D721Med (cell line): ENCODE results near the gene S100A11.

Source experiments
- DNase-seq: peaks from one replicate; pipeline ENCODE4 v3.0.0; 2011; ENCODE audit warnings: low spot score; ENCODE audit not compliant: insufficient read length
- FAIRE-seq: peaks from 2 replicates; lab custom pipeline; 2011; peaks lifted over from hg19 to GRCh38; lab: Jason Lieb, UNC
- TF ChIP-seq, protein P1 (sequence below): IDR thresholded peaks from 2 replicates; pipeline ENCODE4 v1.5.1; 2012; ENCODE audit warnings: mild to moderate bottlenecking, control low read depth; ENCODE audit not compliant: insufficient read depth; ENCODE audit errors: missing control alignments

Gene S100A11

DNA sequence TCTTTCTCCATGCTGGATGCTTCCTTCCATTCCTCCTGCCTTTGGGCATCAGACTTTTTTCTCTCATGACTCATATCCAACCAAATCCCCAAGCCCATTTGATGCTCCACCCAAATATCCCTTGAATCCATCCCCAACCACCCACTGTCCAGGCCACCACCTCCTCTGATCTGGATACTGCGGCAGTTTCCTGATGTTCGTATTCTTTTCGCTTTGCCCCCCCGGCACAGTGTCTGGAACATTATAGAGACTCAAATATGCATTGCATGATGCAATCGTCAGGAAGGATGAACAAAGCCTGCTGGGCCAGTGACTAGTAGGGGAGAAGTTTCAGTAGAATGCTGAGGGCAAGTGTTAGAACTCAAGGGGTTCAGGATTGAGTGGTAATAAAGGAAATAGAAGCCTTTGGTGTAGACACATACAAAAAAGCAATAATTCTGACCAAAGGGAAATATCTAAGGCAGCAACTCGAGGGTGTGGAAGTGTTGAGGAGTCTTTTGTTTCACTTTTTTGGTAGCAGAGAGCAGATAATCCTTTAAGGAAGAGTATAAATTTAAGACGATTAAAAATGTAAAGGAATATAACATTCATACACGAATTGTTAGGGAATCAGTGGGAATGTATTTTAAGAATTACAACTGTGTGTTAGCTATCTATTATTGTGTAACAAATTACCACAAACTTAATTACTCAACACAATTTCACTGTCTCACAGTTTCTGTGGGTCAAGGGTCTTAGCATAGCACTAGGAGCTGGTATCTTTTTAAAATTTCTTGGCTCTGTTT is 7.5 kb downstream of the S100A11 start:
- TF ChIP-seq, protein P1, sequence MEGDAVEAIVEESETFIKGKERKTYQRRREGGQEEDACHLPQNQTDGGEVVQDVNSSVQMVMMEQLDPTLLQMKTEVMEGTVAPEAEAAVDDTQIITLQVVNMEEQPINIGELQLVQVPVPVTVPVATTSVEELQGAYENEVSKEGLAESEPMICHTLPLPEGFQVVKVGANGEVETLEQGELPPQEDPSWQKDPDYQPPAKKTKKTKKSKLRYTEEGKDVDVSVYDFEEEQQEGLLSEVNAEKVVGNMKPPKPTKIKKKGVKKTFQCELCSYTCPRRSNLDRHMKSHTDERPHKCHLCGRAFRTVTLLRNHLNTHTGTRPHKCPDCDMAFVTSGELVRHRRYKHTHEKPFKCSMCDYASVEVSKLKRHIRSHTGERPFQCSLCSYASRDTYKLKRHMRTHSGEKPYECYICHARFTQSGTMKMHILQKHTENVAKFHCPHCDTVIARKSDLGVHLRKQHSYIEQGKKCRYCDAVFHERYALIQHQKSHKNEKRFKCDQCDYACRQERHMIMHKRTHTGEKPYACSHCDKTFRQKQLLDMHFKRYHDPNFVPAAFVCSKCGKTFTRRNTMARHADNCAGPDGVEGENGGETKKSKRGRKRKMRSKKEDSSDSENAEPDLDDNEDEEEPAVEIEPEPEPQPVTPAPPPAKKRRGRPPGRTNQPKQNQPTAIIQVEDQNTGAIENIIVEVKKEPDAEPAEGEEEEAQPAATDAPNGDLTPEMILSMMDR = no peak
- DNase-seq (no peak), FAIRE-seq (no peak)

GRCh38 chr1:152026895-152027294 is 9.9 kb downstream of the S100A11 start:
- FAIRE-seq (no peak), DNase-seq (no peak)
- TF ChIP-seq, protein P1 = no peak

GRCh38 chr1:152024223-152024622 is 12.6 kb downstream of the S100A11 start:
- FAIRE-seq (no peak), DNase-seq (no peak)
- TF ChIP-seq, protein P1 = no peak

- DNase-seq = no peak
- no peak for FAIRE-seq
- TF ChIP-seq, protein P1 = no peak
These were observed 13.6 kb downstream of the S100A11 start for GRCh38 chr1:152023221-152023620.

- TF ChIP-seq, protein P1 = no peak
- no peak for FAIRE-seq
These were observed 14.3 kb downstream of the S100A11 start for GRCh38 chr1:152022474-152022873.

DNA sequence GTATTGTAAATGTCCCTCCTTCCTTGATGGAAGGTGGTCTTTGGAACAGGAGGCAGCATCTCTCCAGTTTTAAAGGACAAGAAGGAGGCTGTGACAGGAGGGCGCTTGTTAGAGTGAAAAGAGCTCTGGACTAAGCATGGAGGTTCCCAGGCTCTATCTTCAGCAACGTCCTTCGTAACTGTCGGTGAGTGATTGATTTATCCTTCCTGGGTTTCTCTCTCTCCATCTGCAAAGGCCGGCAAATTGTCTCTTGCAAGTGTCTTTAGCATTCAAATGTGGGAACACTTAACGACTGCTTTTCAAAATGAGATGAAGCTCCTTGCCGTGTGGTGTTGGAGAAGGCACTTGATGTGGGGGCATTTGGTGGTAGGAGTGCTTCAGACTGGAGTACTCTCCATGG is 15.2 kb downstream of the S100A11 start:
- DNase-seq (no peak), FAIRE-seq (no peak)
- TF ChIP-seq, protein P1 = no peak

More at GRCh38 chr1:152022474-152022873, 14.3 kb downstream of the S100A11 start:
- no peak for DNase-seq

GRCh38 chr1:152020849-152021248 is 16.0 kb downstream of the S100A11 start:
- no peak for FAIRE-seq
- TF ChIP-seq, protein P1 = no peak

More at GRCh38 chr1:152020849-152021248, 16.0 kb downstream of the S100A11 start:
- no peak for DNase-seq
